Measurements from ENCODE around the gene FEM1A. TPM values are rescaled to one million over a fixed set of nuclear protein-coding genes. Genes with fewer than 3 reads are reported as not detected.
A peak's percentile ranks its signal among the peaks of the same experiment; 100 is the strongest.

Gene FEM1A
- total and polyA plus RNA-seq, 2 of the 13 experiments (the other 11 are each of a cell fraction or from before 2014, with no cell fraction given) = 3.2 to 10.8 TPM

GRCh38 chr19:4803736-4804695, 12.5 kb downstream of the FEM1A start (continued):
- TF ChIP-seq ZBED4 (CRISPR knock-in tag; IDR thresholded peaks at IDR 0.05; ENCODE audit: borderline replicate concordance) (peak; percentile 67; the same call in 1 of the 2 replicates), SAP130 (CRISPR knock-in tag; IDR thresholded peaks at IDR 0.05; ENCODE audit: low read depth) (peak; percentile 27; the same call in 1 of the 2 replicates), ZFP91 (CRISPR knock-in tag; IDR thresholded peaks at IDR 0.05; ENCODE audit: borderline replicate concordance) (peak; percentile 60), WIZ (CRISPR knock-in tag; IDR thresholded peaks at IDR 0.05) (no peak), CBX1 (IDR thresholded peaks at IDR 0.05; ENCODE audit: low read depth) (peak; percentile 22), ELF1 (CRISPR knock-in tag; IDR thresholded peaks at IDR 0.05) (0 out of 2 replicates have a peak, but pooled peaks have one; percentile 13), ZFAT (CRISPR knock-in tag; conservative IDR thresholded peaks at IDR 0.05) (no peak), ZNF691 (CRISPR knock-in tag; IDR thresholded peaks at IDR 0.05; ENCODE audit: borderline replicate concordance, low read depth) (0 out of 2 replicates have a peak, but pooled peaks have one; percentile 52), MIER2 (CRISPR knock-in tag; IDR thresholded peaks at IDR 0.05) (0 out of 2 replicates have a peak, but pooled peaks have one; percentile 44), SP1 (IDR thresholded peaks at IDR 0.05) (no peak), SP1 (CRISPR knock-in tag; IDR thresholded peaks at IDR 0.05) (peak; percentile 33; the same call in 1 of the 2 replicates), FOXK1 (CRISPR knock-in tag; IDR thresholded peaks at IDR 0.05; ENCODE audit: borderline replicate concordance, low read depth) (0 out of 2 replicates have a peak, but pooled peaks have one; percentile 17), KDM5B (CRISPR knock-in tag; IDR thresholded peaks at IDR 0.05; ENCODE audit: borderline replicate concordance) (peak; percentile 49; the same call in 1 of the 2 replicates), THAP11 (CRISPR knock-in tag; IDR thresholded peaks at IDR 0.05) (peak; percentile 63; the same call in 1 of the 2 replicates), STAG1 (CRISPR knock-in tag; IDR thresholded peaks at IDR 0.05) (peak; percentile 93), CTCF (CRISPR knock-in tag; IDR thresholded peaks at IDR 0.05) (peak; percentile 95), SOX5 (CRISPR knock-in tag; IDR thresholded peaks at IDR 0.05; ENCODE audit: borderline replicate concordance) (no peak), ZFY (CRISPR knock-in tag; IDR thresholded peaks at IDR 0.05) (peak; percentile 37; the same call in 1 of the 2 replicates), ZMYM4 (CRISPR knock-in tag; IDR thresholded peaks at IDR 0.05) (peak; percentile 34; the same call in 1 of the 2 replicates), ZMYM3 (CRISPR knock-in tag; IDR thresholded peaks at IDR 0.05) (peak; percentile 89), SPEN (CRISPR knock-in tag; IDR thresholded peaks at IDR 0.05; ENCODE audit: low read depth) (0 out of 2 replicates have a peak, but pooled peaks have one; percentile 49)
